H1 (cell line): Measurements from ENCODE around the gene RAP2A. TPM values are rescaled to one million over a fixed set of nuclear protein-coding genes. Genes with fewer than 3 reads are reported as not detected.

ENCODE experiments used
- CTCF ChIA-PET: fragments of 300-600 bp; sonication (Branson Sonifier 250); formaldehyde crosslinking; loops from one replicate; lab custom pipeline; 2021; ENCODE audit not compliant: partially characterized antibody; lab: Charles Lee
- POLR2A ChIA-PET: fragments of 300-600 bp; sonication (Branson Sonifier 250); formaldehyde crosslinking; loops from one replicate; lab custom pipeline; 2021; ENCODE audit warnings: inconsistent platforms; ENCODE audit not compliant: partially characterized antibody; lab: Charles Lee
- DNase-seq, 2 experiments: peaks; one replicate each; pipeline versions ENCODE4 v3.0.0 to v3.0.0-alpha.2; 2010 to 2022; ENCODE audit warnings: low spot score in 2 of 2, low read depth in 1 of 2, mixed read lengths in 1 of 2
- FAIRE-seq: peaks from 2 replicates; lab custom pipeline; 2011; peaks lifted over from hg19 to GRCh38; lab: Jason Lieb, UNC
- H2AFZ ChIP-seq: 2 replicates; pipeline ENCODE4 v1.8.1; 2012; ENCODE audit warnings: low read length, inconsistent platforms
- H2AK5ac ChIP-seq: 2 replicates; pipeline ENCODE4 v1.6.1; 2013; ENCODE audit warnings: low read depth, low read length
- H2BK120ac ChIP-seq: replicated peaks from 2 replicates; pipeline ENCODE3; 2013; ENCODE audit warnings: low read depth, low read length, inconsistent platforms
- H2BK12ac ChIP-seq: 2 replicates; pipeline ENCODE4 v1.6.1; 2013; ENCODE audit warnings: low read depth, low read length
- H2BK15ac ChIP-seq: 2 replicates; pipeline ENCODE4 v1.6.1; 2013; ENCODE audit warnings: low read length
- H2BK20ac ChIP-seq: 2 replicates; pipeline ENCODE4 v1.6.1; 2013; ENCODE audit warnings: low read length
- H2BK5ac ChIP-seq: 2 replicates; pipeline ENCODE4 v1.6.1; 2013; ENCODE audit warnings: low read depth, low read length
- H3K14ac ChIP-seq: 2 replicates; pipeline ENCODE4 v1.6.1; 2013; ENCODE audit warnings: inconsistent platforms; ENCODE audit not compliant: insufficient read length
- H3K18ac ChIP-seq: 2 replicates; pipeline ENCODE4 v1.6.1; 2013; ENCODE audit warnings: low read length; ENCODE audit errors: extremely low read depth
- H3K23ac ChIP-seq: 2 replicates; pipeline ENCODE4 v1.6.1; 2013; ENCODE audit warnings: inconsistent platforms; ENCODE audit not compliant: insufficient read length
- H3K23me2 ChIP-seq: 2 replicates; pipeline ENCODE4 v1.6.1; 2013; ENCODE audit warnings: low read depth, low read length
- H3K27ac ChIP-seq: 2 replicates; pipeline ENCODE4 v1.6.1; 2011; ENCODE audit warnings: low read depth, low read length, inconsistent platforms
- H3K27me3 ChIP-seq, 4 experiments: replicated peaks in 1 of 4; 1 replicate in 1 of 4; 2 replicates in 3 of 4; pipeline versions ENCODE4 v1.6.1 to v1.8.1; 2011 to 2013; ENCODE audit warnings: low read length in 3 of 4, mild to moderate bottlenecking in 3 of 4, inconsistent platforms in 2 of 4, mixed read lengths in 2 of 4, moderate library complexity in 1 of 4; ENCODE audit not compliant: control insufficient read depth in 3 of 4, insufficient read depth in 3 of 4; ENCODE audit errors: extremely low read depth in 1 of 4
- H3K36me3 ChIP-seq, 4 experiments: 2 replicates each; pipeline versions ENCODE4 v1.6.1 to v1.8.1; 2011 to 2013; ENCODE audit warnings: mild to moderate bottlenecking in 4 of 4, low read length in 3 of 4, moderate library complexity in 2 of 4, control low read depth in 1 of 4, inconsistent platforms in 1 of 4; ENCODE audit not compliant: insufficient read depth in 4 of 4, control insufficient read depth in 2 of 4
- H3K4ac ChIP-seq: replicated peaks from 2 replicates; pipeline ENCODE3; 2013; ENCODE audit warnings: low read length, low read depth, mixed read lengths, inconsistent platforms; ENCODE audit not compliant: insufficient read length
- H3K4me1 ChIP-seq, 4 experiments: replicated peaks in 1 of 4; 1 replicate in 1 of 4; 2 replicates in 3 of 4; pipeline versions ENCODE4 v1.6.1 to v1.8.1; 2011 to 2013; ENCODE audit warnings: low read length in 3 of 4, inconsistent platforms in 2 of 4, mixed read lengths in 1 of 4; ENCODE audit not compliant: insufficient read depth in 4 of 4, control insufficient read depth in 3 of 4
- H3K4me2 ChIP-seq, 2 experiments: 2 replicates each; pipeline versions ENCODE4 v1.6.1 to v1.8.1; 2011 to 2013; ENCODE audit warnings: low read depth in 2 of 2, low read length in 2 of 2, control low read depth in 1 of 2, inconsistent platforms in 1 of 2, mild to moderate bottlenecking in 1 of 2; ENCODE audit not compliant: insufficient read depth in 1 of 2
- H3K4me3 ChIP-seq, 4 experiments: fragments of 200-600, 300-600 bp in 1 of 4; sonication (generic), shearing (Covaris generic), sonication (Bioruptor Twin) in 1 of 4; 2 replicates each; pipeline versions ENCODE4 v1.5.1 to v1.8.1; 2011 to 2016; ENCODE audit warnings: low read length in 4 of 4, low read depth in 3 of 4, control low read depth in 2 of 4, inconsistent platforms in 2 of 4, mild to moderate bottlenecking in 2 of 4, mixed read lengths in 1 of 4, moderate library complexity in 1 of 4; ENCODE audit not compliant: insufficient read depth in 2 of 4; ENCODE audit errors: extremely low read depth in 1 of 4
- H3K56ac ChIP-seq: replicated peaks from 2 replicates; pipeline ENCODE3; 2013; ENCODE audit warnings: low read depth, mild to moderate bottlenecking, mixed read lengths, low read length, inconsistent platforms; ENCODE audit not compliant: insufficient read length
- H3K79me1 ChIP-seq: 2 replicates; pipeline ENCODE4 v1.6.1; 2013; ENCODE audit warnings: low read depth, low read length, control low read depth
- H3K79me2 ChIP-seq, 2 experiments: 2 replicates each; pipeline versions ENCODE4 v1.6.1 to v1.8.1; 2012 to 2013; ENCODE audit warnings: low read length in 2 of 2, mild to moderate bottlenecking in 2 of 2, inconsistent platforms in 1 of 2; ENCODE audit not compliant: insufficient read depth in 2 of 2, control insufficient read depth in 1 of 2
- H3K9ac ChIP-seq, 4 experiments: replicated peaks in 1 of 4; 1 replicate in 1 of 4; 2 replicates in 3 of 4; pipeline versions ENCODE4 v1.6.1 to v1.8.1; 2011 to 2013; ENCODE audit warnings: low read depth in 3 of 4, low read length in 3 of 4, control low read depth in 2 of 4, mild to moderate bottlenecking in 2 of 4, moderate library complexity in 2 of 4, inconsistent platforms in 1 of 4; ENCODE audit errors: extremely low read depth in 1 of 4
- H3K9me3 ChIP-seq, 2 experiments: 2 replicates each; pipeline versions ENCODE4 v1.6.1 to v1.8.1; 2012 to 2013; ENCODE audit warnings: mild to moderate bottlenecking in 2 of 2, moderate library complexity in 2 of 2, control low read depth in 1 of 2, inconsistent platforms in 1 of 2, low read depth in 1 of 2, low read length in 1 of 2, mixed read lengths in 1 of 2; ENCODE audit not compliant: insufficient read depth in 2 of 2
- H4K20me1 ChIP-seq, 2 experiments: replicated peaks in 1 of 2; 2 replicates each; pipeline versions ENCODE3 to v1.8.1; 2011 to 2013; ENCODE audit warnings: inconsistent platforms in 2 of 2, low read length in 2 of 2, mild to moderate bottlenecking in 1 of 2; ENCODE audit not compliant: insufficient read depth in 2 of 2, control insufficient read depth in 1 of 2
- H4K5ac ChIP-seq: 2 replicates; pipeline ENCODE4 v1.6.1; 2013; ENCODE audit warnings: low read length, low read depth, mixed read lengths, inconsistent platforms; ENCODE audit not compliant: insufficient read length
- H4K8ac ChIP-seq: 2 replicates; pipeline ENCODE4 v1.8.0; 2013; ENCODE audit warnings: mild to moderate bottlenecking, moderate library complexity, low read length, inconsistent platforms; ENCODE audit not compliant: insufficient read depth; ENCODE audit errors: extremely low read depth
- H4K91ac ChIP-seq: replicated peaks from 2 replicates; pipeline ENCODE3; 2013; ENCODE audit warnings: low read length, mixed read lengths, inconsistent platforms; ENCODE audit not compliant: insufficient read length
- CTCF ChIP-seq, 3 experiments: IDR thresholded peaks; 1 replicate in 2 of 3; 2 replicates in 1 of 3; pipeline versions ENCODE4 v1.5.1 to v1.6.1; 2011; ENCODE audit warnings: low read length in 3 of 3, mild to moderate bottlenecking in 3 of 3, inconsistent platforms in 2 of 3, low read depth in 1 of 3, moderate library complexity in 1 of 3; ENCODE audit not compliant: insufficient read depth in 1 of 3; ENCODE audit errors: control extremely low read depth in 1 of 3
- GABPA ChIP-seq: IDR thresholded peaks from 2 replicates; pipeline ENCODE4 v1.6.1; 2011; ENCODE audit warnings: mild to moderate bottlenecking, low read length, moderate library complexity, borderline replicate concordance; ENCODE audit not compliant: insufficient read depth
- KDM1A ChIP-seq: fragments of 200-600, 300-600 bp; sonication (generic); IDR thresholded peaks from 2 replicates; pipeline ENCODE4 v1.7.1; 2016; ENCODE audit warnings: mild to moderate bottlenecking, low read length, borderline replicate concordance
- RAD21 ChIP-seq, 2 experiments: IDR thresholded peaks in 1 of 2; conservative IDR thresholded peaks in 1 of 2; 2 replicates each; pipeline ENCODE4 v1.6.1; 2011; ENCODE audit warnings: low read depth in 2 of 2, low read length in 2 of 2, improper control_type of control experiment in 1 of 2, inconsistent platforms in 1 of 2, mild to moderate bottlenecking in 1 of 2, moderate library complexity in 1 of 2
- SIX5 ChIP-seq: IDR thresholded peaks from 2 replicates; pipeline ENCODE4 v1.6.1; 2011; ENCODE audit warnings: mild to moderate bottlenecking, low read depth, low read length
- SRF ChIP-seq: IDR thresholded peaks from 2 replicates; pipeline ENCODE4 v1.6.1; 2011; ENCODE audit warnings: mild to moderate bottlenecking, low read depth, low read length, moderate library complexity
- WGBS, 2 experiments: shearing (Covaris generic) in 1 of 2; methylation state at CpG; one replicate each; pipeline versions ENCODE4 v1.1.6 to v1.1.7; 2013 to 2015; ENCODE audit warnings: low lambda C conversion rate in 2 of 2, mixed read lengths in 2 of 2, inconsistent platforms in 1 of 2, low coverage in 1 of 2, missing lambda C conversion rate in 1 of 2; ENCODE audit not compliant: insufficient replicate concordance in 2 of 2, insufficient coverage in 1 of 2, insufficient read length in 1 of 2; ENCODE audit errors: extremely low coverage in 1 of 2, missing lambda C conversion rate in 1 of 2; 5-methylcytosine and 5-hydroxymethylcytosine counted together
- polyA plus RNA-seq, 7 experiments: library from polyadenylated mRNA; depleted of rRNA in 3 of 7; stranded (reverse) in 5 of 7; unstranded in 2 of 7; fragments of >200 nt in 5 of 7; fragments of 200-250 nt in 2 of 7; gene quantifications; 1 replicate in 5 of 7; 2 replicates in 1 of 7; 4 replicates in 1 of 7; pipeline versions ENCODE4 v1.2.1 to v1.2.3, GENCODE V29; 2011 to 2013; ENCODE audit warnings: missing spikeins in 2 of 7, mixed read lengths in 2 of 7
- total RNA-seq: library from RNA; stranded (reverse); fragmentation: NEBNext Ultra II Directional; extraction: Animal tissue kit (Norgen Biotek cat#: 25700); gene quantifications from 2 replicates; pipeline ENCODE4 v1.2.1, GENCODE V29; 2021
- TF ChIP-seq, protein P1 (sequence below): IDR thresholded peaks from 2 replicates; pipeline ENCODE4 v1.6.1; 2012; ENCODE audit warnings: inconsistent platforms
- TF ChIP-seq, protein P2 (sequence below): IDR thresholded peaks from 2 replicates; pipeline ENCODE4 v1.6.1; 2011; ENCODE audit warnings: low read length, improper control_type of control experiment

RAP2A gene
- total and polyA plus RNA-seq, 2 of the 8 experiments (the other 6 are each of a cell fraction or from before 2014, with no cell fraction given), result 8.4 to 43.4 TPM

DNA sequence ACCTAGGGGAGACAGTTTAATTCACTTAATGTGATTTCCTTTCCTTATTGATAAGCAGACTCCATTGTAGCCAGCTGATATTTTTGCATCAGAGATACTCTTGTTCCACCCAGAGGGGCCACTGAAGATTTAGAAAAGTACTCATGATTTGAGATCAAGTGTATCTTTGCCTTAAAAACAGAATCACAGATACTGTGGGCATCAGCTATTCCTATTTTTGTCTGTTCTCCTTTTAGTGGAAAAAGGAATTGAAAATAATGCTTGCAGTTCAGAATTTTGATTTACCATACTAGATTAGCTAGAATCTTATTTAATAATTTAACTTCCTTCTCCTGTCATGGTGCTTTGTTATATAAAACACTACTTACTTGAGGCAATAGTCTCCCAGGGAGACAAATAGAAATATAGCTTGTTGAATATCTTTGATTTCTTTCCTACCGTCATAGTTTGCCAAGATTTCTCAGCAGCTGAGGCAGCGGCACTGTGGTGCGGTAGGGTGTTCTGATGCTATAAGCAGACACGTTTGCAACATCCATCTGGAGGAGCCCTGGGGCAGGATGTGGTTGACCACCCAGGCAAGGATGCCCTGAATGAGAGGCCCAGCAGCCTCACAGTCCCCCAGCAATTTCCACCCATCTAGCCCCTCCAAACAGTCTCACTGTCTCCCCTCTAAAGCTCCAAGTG lies 47.0 kb upstream of the RAP2A start:
- H3K79me2 ChIP-seq, result no peaks in the 10 kb centered on the region
- no peak overlapping the region for H4K5ac ChIP-seq
- no peak overlapping the region for H3K4ac ChIP-seq
- H3K18ac ChIP-seq, result no peak overlapping the region
- no peak overlapping the region for H2BK12ac ChIP-seq
- no peaks in the 10 kb centered on the region for H3K36me3 ChIP-seq
- H3K27me3 ChIP-seq, result no peaks in the 10 kb centered on the region
- DNase-seq (no peak), FAIRE-seq (no peak)
- H4K91ac ChIP-seq, result no peak overlapping the region
- no peak overlapping the region for H3K4me3 ChIP-seq
- no peak overlapping the region for H4K8ac ChIP-seq
- ChIA-PET POLR2A (no interaction called here), CTCF (interaction anchor here (1.5 kb wide), 1 partner anchor 11 kb away, joined by 5 read pairs; no protein-coding TSS in a partner anchor)
- H3K4me1 ChIP-seq, result no peaks in the 10 kb centered on the region
- H2AK5ac ChIP-seq, result no peak overlapping the region
- no peaks in the 10 kb centered on the region for H4K20me1 ChIP-seq
- no peak overlapping the region for H3K27ac ChIP-seq
- no peak overlapping the region for H2BK15ac ChIP-seq
- H3K14ac ChIP-seq, result no peak overlapping the region
- no peak overlapping the region for H2AFZ ChIP-seq
- H3K56ac ChIP-seq, result no peak overlapping the region
- no peak overlapping the region for H2BK5ac ChIP-seq
- 99% methylated on average over 4 of the region's 4 CpGs; no CpG with 5 or more reads in 1 of the 2 experiments for WGBS, 2 experiments
- no peaks in the 10 kb centered on the region for H3K79me1 ChIP-seq
- H2BK20ac ChIP-seq, result no peak overlapping the region
- H3K23ac ChIP-seq, result no peak overlapping the region
- no peak overlapping the region for H3K9ac ChIP-seq
- no peaks in the 10 kb centered on the region for H3K23me2 ChIP-seq
- H3K4me2 ChIP-seq, result no peak overlapping the region
- no peak overlapping the region for H2BK120ac ChIP-seq
- H3K9me3 ChIP-seq, result no peaks in the 10 kb centered on the region
- no peak for TF ChIP-seq CTCF (IDR thresholded peaks at IDR 0.05; ENCODE audit: control extremely low read depth in 1 of 3, insufficient read depth in 1 of 3, low read depth in 1 of 3, low read length in 3 of 3)
- no peak for TF ChIP-seq GABPA
- no peak for TF ChIP-seq KDM1A
- TF ChIP-seq, protein P1, sequence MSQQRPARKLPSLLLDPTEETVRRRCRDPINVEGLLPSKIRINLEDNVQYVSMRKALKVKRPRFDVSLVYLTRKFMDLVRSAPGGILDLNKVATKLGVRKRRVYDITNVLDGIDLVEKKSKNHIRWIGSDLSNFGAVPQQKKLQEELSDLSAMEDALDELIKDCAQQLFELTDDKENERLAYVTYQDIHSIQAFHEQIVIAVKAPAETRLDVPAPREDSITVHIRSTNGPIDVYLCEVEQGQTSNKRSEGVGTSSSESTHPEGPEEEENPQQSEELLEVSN, result no peak
- TF ChIP-seq SRF, result no peak
- TF ChIP-seq, protein P2, sequence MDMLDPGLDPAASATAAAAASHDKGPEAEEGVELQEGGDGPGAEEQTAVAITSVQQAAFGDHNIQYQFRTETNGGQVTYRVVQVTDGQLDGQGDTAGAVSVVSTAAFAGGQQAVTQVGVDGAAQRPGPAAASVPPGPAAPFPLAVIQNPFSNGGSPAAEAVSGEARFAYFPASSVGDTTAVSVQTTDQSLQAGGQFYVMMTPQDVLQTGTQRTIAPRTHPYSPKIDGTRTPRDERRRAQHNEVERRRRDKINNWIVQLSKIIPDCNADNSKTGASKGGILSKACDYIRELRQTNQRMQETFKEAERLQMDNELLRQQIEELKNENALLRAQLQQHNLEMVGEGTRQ, result no peak
- TF ChIP-seq SIX5, result no peak
- no peak for TF ChIP-seq RAD21 (IDR thresholded peaks at IDR 0.05 in 1 of 2, conservative IDR thresholded peaks at IDR 0.05 in 1 of 2; ENCODE audit: low read depth in 2 of 2, low read length in 2 of 2)
